Measurements from ENCODE around the gene SPDYE3. TPM values are rescaled to one million over a fixed set of nuclear protein-coding genes. Genes with fewer than 3 reads are reported as not detected.
"Not testable (repeated sequence)": the region's sequence is repeated elsewhere in the genome, so short reads cannot be mapped to it uniquely, and the experiment has no call there.

SPDYE3 gene
- total RNA-seq, 1 donor from 2014 or later, result not detected

GRCh38 chr7:100364480-100364879 lies 57.0 kb downstream of the SPDYE3 start:
- Mint-ChIP-seq H3K27me3 (no peaks in the 10 kb centered on the region), H3K36me3 (ENCODE audit: insufficient read depth) (peaks cover 30% of the 10 kb centered on the region), H3K4me1 (ENCODE audit: low read depth) (no peaks in the 10 kb centered on the region), H3K9me3 (ENCODE audit: low read depth) (no peaks in the 10 kb centered on the region), H3K4me3 (ENCODE audit: low read depth) (no peak overlapping the region), H3K27ac (no peak overlapping the region)
- no peak for DNase-seq (ENCODE audit: low spot score, unreplicated experiment)
- TF ChIP-seq CTCF (IDR thresholded peaks at IDR 0.05; ENCODE audit: unreplicated experiment), result no peak

GRCh38 chr7:100365998-100366367 lies 58.5 kb downstream of the SPDYE3 start:
- not testable (repeated sequence) for DNase-seq (ENCODE audit: low spot score, unreplicated experiment); H3K27me3 Mint-ChIP-seq; H3K4me1 Mint-ChIP-seq (ENCODE audit: low read depth); H3K27ac Mint-ChIP-seq; H3K9me3 Mint-ChIP-seq (ENCODE audit: low read depth); H3K4me3 Mint-ChIP-seq (ENCODE audit: low read depth)
- peaks cover 21% of the 10 kb centered on the region for H3K36me3 Mint-ChIP-seq (ENCODE audit: insufficient read depth)

- TF ChIP-seq CTCF (IDR thresholded peaks at IDR 0.05; ENCODE audit: unreplicated experiment), result no peak
- Mint-ChIP-seq H3K27ac (no peak overlapping the region), H3K4me1 (ENCODE audit: low read depth) (no peaks in the 10 kb centered on the region), H3K36me3 (ENCODE audit: insufficient read depth) (peaks cover 21% of the 10 kb centered on the region), H3K4me3 (ENCODE audit: low read depth) (no peak overlapping the region), H3K27me3 (no peaks in the 10 kb centered on the region), H3K9me3 (ENCODE audit: low read depth) (no peaks in the 10 kb centered on the region)
- DNase-seq (ENCODE audit: low spot score, unreplicated experiment), result no peak
These were observed 59.1 kb downstream of the SPDYE3 start for GRCh38 chr7:100366411-100367250.

GRCh38 chr7:100367251-100367620 lies 59.7 kb downstream of the SPDYE3 start:
- H3K4me3 Mint-ChIP-seq (ENCODE audit: low read depth), result no peak overlapping the region
- H3K4me1 Mint-ChIP-seq (ENCODE audit: low read depth), result no peaks in the 10 kb centered on the region
- TF ChIP-seq CTCF (IDR thresholded peaks at IDR 0.05; ENCODE audit: unreplicated experiment), result no peak
- H3K9me3 Mint-ChIP-seq (ENCODE audit: low read depth), result no peaks in the 10 kb centered on the region
- no peak for DNase-seq (ENCODE audit: low spot score, unreplicated experiment)
- peak overlapping the region; percentile 43 for H3K27ac Mint-ChIP-seq
- H3K27me3 Mint-ChIP-seq, result no peaks in the 10 kb centered on the region
- H3K36me3 Mint-ChIP-seq (ENCODE audit: insufficient read depth), result peaks cover 20% of the 10 kb centered on the region

GRCh38 chr7:100367676-100368613 lies 60.4 kb downstream of the SPDYE3 start:
- H3K27ac Mint-ChIP-seq, result no peak overlapping the region
- DNase-seq (ENCODE audit: low spot score, unreplicated experiment), result no peak
- H3K27me3 Mint-ChIP-seq, result no peaks in the 10 kb centered on the region
- H3K4me3 Mint-ChIP-seq (ENCODE audit: low read depth), result no peak overlapping the region
- H3K36me3 Mint-ChIP-seq (ENCODE audit: insufficient read depth), result peaks cover 20% of the 10 kb centered on the region
- H3K4me1 Mint-ChIP-seq (ENCODE audit: low read depth), result no peaks in the 10 kb centered on the region
- no peaks in the 10 kb centered on the region for H3K9me3 Mint-ChIP-seq (ENCODE audit: low read depth)
- TF ChIP-seq CTCF (IDR thresholded peaks at IDR 0.05; ENCODE audit: unreplicated experiment), result no peak
